ENCODE data around the gene TUT4.

TUT4 gene

DNA sequence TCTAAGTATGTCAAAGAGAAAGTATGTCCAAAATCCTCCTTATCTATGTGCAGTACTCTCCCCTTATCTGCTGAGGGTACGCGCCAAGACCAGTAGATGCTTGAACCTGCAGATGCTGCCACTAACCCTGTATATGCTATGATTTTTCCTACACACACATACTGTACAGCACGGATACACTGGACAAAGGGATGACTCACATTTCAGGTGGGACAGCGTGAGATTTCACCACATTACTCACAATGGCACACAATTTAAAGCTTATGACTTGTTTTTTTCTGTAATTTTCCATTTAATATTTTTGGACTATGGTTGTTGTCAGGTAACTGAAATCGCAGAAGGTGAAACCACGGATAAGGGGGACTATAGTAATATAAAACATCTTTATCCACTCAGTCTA is 152.8 kb downstream of the TUT4 start:
- TF ChIP-seq, protein P1, sequence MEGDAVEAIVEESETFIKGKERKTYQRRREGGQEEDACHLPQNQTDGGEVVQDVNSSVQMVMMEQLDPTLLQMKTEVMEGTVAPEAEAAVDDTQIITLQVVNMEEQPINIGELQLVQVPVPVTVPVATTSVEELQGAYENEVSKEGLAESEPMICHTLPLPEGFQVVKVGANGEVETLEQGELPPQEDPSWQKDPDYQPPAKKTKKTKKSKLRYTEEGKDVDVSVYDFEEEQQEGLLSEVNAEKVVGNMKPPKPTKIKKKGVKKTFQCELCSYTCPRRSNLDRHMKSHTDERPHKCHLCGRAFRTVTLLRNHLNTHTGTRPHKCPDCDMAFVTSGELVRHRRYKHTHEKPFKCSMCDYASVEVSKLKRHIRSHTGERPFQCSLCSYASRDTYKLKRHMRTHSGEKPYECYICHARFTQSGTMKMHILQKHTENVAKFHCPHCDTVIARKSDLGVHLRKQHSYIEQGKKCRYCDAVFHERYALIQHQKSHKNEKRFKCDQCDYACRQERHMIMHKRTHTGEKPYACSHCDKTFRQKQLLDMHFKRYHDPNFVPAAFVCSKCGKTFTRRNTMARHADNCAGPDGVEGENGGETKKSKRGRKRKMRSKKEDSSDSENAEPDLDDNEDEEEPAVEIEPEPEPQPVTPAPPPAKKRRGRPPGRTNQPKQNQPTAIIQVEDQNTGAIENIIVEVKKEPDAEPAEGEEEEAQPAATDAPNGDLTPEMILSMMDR (IDR thresholded peaks at IDR 0.05; ENCODE audit: control extremely low read depth, extremely low read depth, low read depth, missing control alignments): no peak
- POLR2A ChIA-PET: no interaction called here
- DNase-seq (ENCODE audit: extremely low spot score): no peak
- CTCF ChIA-PET: interaction anchor here (1.8 kb wide), 1 partner anchor 8 kb away, joined by 4 read pairs; no protein-coding TSS in a partner anchor

DNA sequence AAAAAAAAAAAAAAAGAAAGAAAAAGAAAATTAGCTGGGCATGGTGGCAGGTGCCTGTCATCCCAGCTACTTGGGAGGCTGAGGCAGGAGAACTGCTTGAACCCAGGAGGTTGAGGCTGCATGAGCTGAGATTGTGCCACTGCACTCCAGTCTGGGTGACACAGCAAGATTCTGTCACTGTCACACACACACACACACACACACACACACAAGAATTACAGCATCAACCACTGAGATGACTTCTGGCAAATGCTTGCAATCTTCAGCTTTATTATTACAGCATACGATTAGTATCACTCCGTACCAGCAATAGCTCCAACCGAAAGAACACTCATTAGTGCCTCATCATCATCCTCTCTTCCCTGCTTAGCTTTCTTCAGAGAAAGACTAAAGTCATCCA is 153.3 kb downstream of the TUT4 start:
- TF ChIP-seq, protein P1 (IDR thresholded peaks at IDR 0.05; ENCODE audit: control extremely low read depth, extremely low read depth, low read depth, missing control alignments): no peak
- POLR2A ChIA-PET: no interaction called here
- CTCF ChIA-PET: interaction anchor here (1.8 kb wide), 1 partner anchor 9 kb away, joined by 4 read pairs; no protein-coding TSS in a partner anchor
- DNase-seq (ENCODE audit: extremely low spot score): no peak

DNA sequence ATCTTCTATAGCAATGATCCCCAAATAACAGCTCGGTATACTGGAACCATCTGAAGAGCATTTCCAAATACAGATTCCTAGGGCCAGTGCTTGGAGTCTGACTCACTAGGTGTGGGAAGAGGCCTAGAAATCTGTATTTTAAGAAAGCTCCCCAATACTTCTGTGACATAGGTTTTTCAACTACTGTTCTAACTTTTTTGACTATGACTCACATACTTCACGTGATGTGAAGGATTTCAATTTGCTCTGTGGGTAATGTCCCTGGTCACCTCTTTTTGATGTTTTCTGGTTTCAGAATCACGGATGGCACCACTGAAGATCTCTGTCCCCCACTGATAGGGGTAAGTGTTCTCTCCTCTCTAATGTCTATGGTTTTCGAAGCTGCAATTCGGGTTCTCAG is 159.7 kb downstream of the TUT4 start:
- TF ChIP-seq, protein P1 (IDR thresholded peaks at IDR 0.05; ENCODE audit: control extremely low read depth, extremely low read depth, low read depth, missing control alignments): no peak
- POLR2A ChIA-PET: no interaction called here
- CTCF ChIA-PET: interaction anchor here (0.7 to 1.7 kb wide), 3 partner anchors 8 to 19 kb away, joined by 3 to 7 read pairs (median 3); partner anchors contain the start of genes ORC1 and PRPF38A
- DNase-seq (ENCODE audit: extremely low spot score): no peak

DNA sequence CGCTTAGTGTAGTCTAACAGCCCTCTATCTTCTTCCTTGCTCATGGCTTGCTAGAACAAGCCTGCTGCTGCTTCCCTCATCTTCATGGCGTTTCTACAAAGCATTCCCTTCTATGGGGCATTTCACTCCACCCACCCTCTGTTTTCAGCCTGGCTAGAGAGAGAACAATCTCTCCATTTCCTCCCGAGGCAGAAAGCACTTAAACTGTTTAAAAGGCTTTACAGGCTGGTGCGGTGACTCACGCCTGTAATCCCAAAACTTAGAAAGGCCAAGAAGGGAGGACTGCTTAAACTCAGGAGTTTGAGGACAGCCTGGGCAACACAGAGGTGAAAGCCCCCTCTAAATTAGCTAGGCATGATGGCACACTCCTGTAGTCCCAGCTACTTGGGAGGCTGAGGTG is 166.4 kb downstream of the TUT4 start:
- ChIA-PET POLR2A (no interaction called here), CTCF (no interaction called here)
- DNase-seq (ENCODE audit: extremely low spot score): no peak
- TF ChIP-seq, protein P1 (IDR thresholded peaks at IDR 0.05; ENCODE audit: control extremely low read depth, extremely low read depth, low read depth, missing control alignments): no peak

DNA sequence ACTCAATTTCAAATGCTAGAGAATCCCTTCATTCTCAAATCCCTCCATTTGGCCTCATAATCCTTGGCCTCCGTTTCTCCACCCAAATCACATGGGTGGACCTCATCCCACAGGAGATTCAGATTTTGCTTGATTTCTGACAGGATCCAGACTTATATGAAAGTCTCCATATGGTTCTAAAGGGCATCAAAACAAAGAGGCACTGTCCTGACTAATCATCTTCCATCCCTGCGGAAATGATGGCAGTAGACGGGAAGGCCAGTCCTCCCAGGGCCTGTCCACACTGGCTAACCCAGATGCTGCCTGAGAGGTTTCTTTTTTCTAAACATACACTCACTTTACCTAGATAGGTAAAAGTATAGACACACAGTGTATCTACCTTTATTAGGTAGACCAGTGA is 167.5 kb downstream of the TUT4 start:
- CTCF ChIA-PET: no interaction called here
- TF ChIP-seq, protein P1 (IDR thresholded peaks at IDR 0.05; ENCODE audit: control extremely low read depth, extremely low read depth, low read depth, missing control alignments): no peak
- no peak for DNase-seq (ENCODE audit: extremely low spot score)
- POLR2A ChIA-PET: no interaction called here
